Uterus (tissue), 4 donors: ENCODE measurements around the gene RPL3. TPM values are rescaled to one million over a fixed set of nuclear protein-coding genes. Genes with fewer than 3 reads are reported as not detected.
"Not testable (repeated sequence)": the region's sequence is repeated elsewhere in the genome, so short reads cannot be mapped to it uniquely, and the experiment has no call there.

ENCODE experiments used
- DNase-seq, 2 donors: peaks; one replicate each; pipeline ENCODE4 v3.0.0-alpha.2; 2019 to 2020
- H3K27ac ChIP-seq, 2 donors: fragments of 200-600 bp; sonication (generic); 1 replicate in 1 of 2; 2 replicates in 1 of 2; pipeline ENCODE4 v1.5.1; 2016 to 2018
- H3K27me3 ChIP-seq, 2 donors: fragments of 200-600 bp; sonication (generic); one replicate each; pipeline ENCODE4 v1.5.1; 2018 to 2019; ENCODE audit warnings: control low read depth in 1 of 2
- H3K36me3 ChIP-seq, 2 donors: fragments of 200-600 bp; sonication (generic); one replicate each; pipeline ENCODE4 v1.5.1; 2019; ENCODE audit warnings: control low read depth in 1 of 2
- H3K4me1 ChIP-seq, 2 donors: fragments of 200-600 bp; sonication (generic); one replicate each; pipeline ENCODE4 v1.5.1; 2018 to 2019; ENCODE audit warnings: control low read depth in 1 of 2
- H3K4me3 ChIP-seq, 2 donors: fragments of 200-600 bp; sonication (generic); 1 replicate in 1 of 2; 2 replicates in 1 of 2; pipeline ENCODE4 v1.5.1; 2018 to 2019; ENCODE audit warnings: mild to moderate bottlenecking in 1 of 2
- H3K9me3 ChIP-seq, 2 donors: fragments of 200-600 bp; sonication (generic); one replicate each; pipeline ENCODE4 v1.5.1; 2019; ENCODE audit warnings: control low read depth in 1 of 2
- CTCF ChIP-seq, 4 experiments: fragments of 200-600 bp in 2 of 4; fragments of 450-650 bp in 2 of 4; sonication (generic) in 2 of 4; IDR thresholded peaks; one replicate each; pipeline ENCODE4 v1.5.1; 2016 to 2019; ENCODE audit warnings: antibody characterized with exemption in 4 of 4, mild to moderate bottlenecking in 2 of 4, moderate library complexity in 1 of 4
- POLR2A ChIP-seq, 2 donors: fragments of 450-650 bp; IDR thresholded peaks; one replicate each; pipeline ENCODE4 v1.6.1; 2016; ENCODE audit warnings: antibody characterized with exemption in 2 of 2, mild to moderate bottlenecking in 1 of 2, moderate library complexity in 1 of 2
- intact Hi-C: fragments of 100-400 bp; cut with DNase I; formaldehyde crosslinking; loops from one replicate; pipeline ENCODE4 v1.15.1; 2023; ENCODE audit warnings: low total_unique reads
- total RNA-seq, 4 donors: library from RNA; depleted of rRNA in 3 of 4; stranded (reverse); fragments of >200 nt in 3 of 4; gene quantifications; one replicate each; pipeline versions ENCODE4 v1.1.0 to v1.2.4, GENCODE V29; 2014 to 2023
- donor health status: DM: yes; HTN: yes; CAD: no.

RPL3 gene
- total RNA-seq, 4 donors from 2014 or later, result 1,498 to 2,840 (median 2,333) TPM

GRCh38 chr22:39343259-39344045, 24.0 kb upstream of the RPL3 start:
- H3K4me1 ChIP-seq, result no peaks in the 10 kb centered on the region
- intact Hi-C loops, result no loop called here
- no peak overlapping the region for H3K4me3 ChIP-seq
- H3K27ac ChIP-seq, result no peak overlapping the region
- TF ChIP-seq POLR2A (IDR thresholded peaks at IDR 0.05), result no peak
- TF ChIP-seq CTCF (IDR thresholded peaks at IDR 0.05), result peak; percentile 39 to 62 (median 56)
- H3K27me3 ChIP-seq, result no peaks in the 10 kb centered on the region
- H3K36me3 ChIP-seq, result no peaks in the 10 kb centered on the region
- H3K9me3 ChIP-seq, result no peaks in the 10 kb centered on the region
- DNase-seq, result peak; percentile 32 to 42

GRCh38 chr22:39341179-39341578, 21.8 kb upstream of the RPL3 start:
- no peak for DNase-seq
- Histone ChIP-seq H3K36me3 (no peaks in the 10 kb centered on the region), H3K9me3 (no peaks in the 10 kb centered on the region), H3K27me3 (no peaks in the 10 kb centered on the region), H3K27ac (no peak overlapping the region), H3K4me1 (no peaks in the 10 kb centered on the region), H3K4me3 (no peak overlapping the region)
- TF ChIP-seq POLR2A (IDR thresholded peaks at IDR 0.05) (no peak), CTCF (IDR thresholded peaks at IDR 0.05) (no peak)
- intact Hi-C loops, result no loop called here

- H3K4me1 ChIP-seq, H3K27me3 ChIP-seq, H3K4me3 ChIP-seq, DNase-seq, H3K27ac ChIP-seq, H3K9me3 ChIP-seq, intact Hi-C loops, H3K36me3 ChIP-seq: not testable (repeated sequence)
These were observed 20.4 kb upstream of the RPL3 start for GRCh38 chr22:39339775-39340174.

- intact Hi-C loops, result no loop called here
- Histone ChIP-seq H3K36me3 (no peaks in the 10 kb centered on the region), H3K4me1 (no peaks in the 10 kb centered on the region), H3K9me3 (no peaks in the 10 kb centered on the region), H3K4me3 (no peak overlapping the region), H3K27me3 (no peaks in the 10 kb centered on the region), H3K27ac (no peak overlapping the region)
- TF ChIP-seq POLR2A (IDR thresholded peaks at IDR 0.05) (no peak), CTCF (IDR thresholded peaks at IDR 0.05) (no peak)
- DNase-seq, result no peak
These were observed 17.0 kb upstream of the RPL3 start for GRCh38 chr22:39336411-39336810.

GRCh38 chr22:39332441-39333064, 13.1 kb upstream of the RPL3 start:
- intact Hi-C loops, result no loop called here
- no peak for DNase-seq
- no peaks in the 10 kb centered on the region for H3K36me3 ChIP-seq
- no peak for TF ChIP-seq POLR2A (IDR thresholded peaks at IDR 0.05)
- no peak for TF ChIP-seq CTCF (IDR thresholded peaks at IDR 0.05)
- no peak overlapping the region for H3K27ac ChIP-seq
- H3K27me3 ChIP-seq, result no peaks in the 10 kb centered on the region
- no peaks in the 10 kb centered on the region for H3K9me3 ChIP-seq
- no peak overlapping the region for H3K4me3 ChIP-seq
- H3K4me1 ChIP-seq, result no peaks in the 10 kb centered on the region

GRCh38 chr22:39330553-39330952, 11.1 kb upstream of the RPL3 start:
- H3K27me3 ChIP-seq, H3K36me3 ChIP-seq, DNase-seq, H3K4me1 ChIP-seq, H3K4me3 ChIP-seq, H3K27ac ChIP-seq, H3K9me3 ChIP-seq, intact Hi-C loops: not testable (repeated sequence)
